IMR-90 (cell line): ENCODE measurements around the gene CCDC74B. TPM values are rescaled to one million over a fixed set of nuclear protein-coding genes. Genes with fewer than 3 reads are reported as not detected.

Experiments
- ATAC-seq: fragments of 200-7000 bp; cut with Tn5 transposase; 2 replicates; pipeline ENCODE4 v1.9.1; 2020; ENCODE audit warnings: low read depth, mild to moderate bottlenecking, moderate library complexity
- BruUV-seq: library from RNA; stranded (reverse); fragments of 400-500 nt; replicated peaks from 2 replicates; lab custom pipeline; 2021; lab: Mats Ljungman, UMichigan
- CTCF ChIA-PET: fragments of 300-600 bp; formaldehyde crosslinking; extraction: SDS; loops from one replicate; lab custom pipeline; 2021; ENCODE audit warnings: antibody characterized with exemption; lab: Yijun Ruan, JAX
- POLR2A ChIA-PET: fragments of 300-600 bp; sonication (Branson Sonifier 250); formaldehyde crosslinking; loops from one replicate; lab custom pipeline; 2022; ENCODE audit warnings: antibody characterized with exemption; ENCODE audit not compliant: unreplicated experiment; lab: Charles Lee
- DNase-seq: peaks from one replicate; pipeline ENCODE4 v3.0.0; 2013
- H2AFZ ChIP-seq: replicated peaks from 2 replicates; pipeline ENCODE3; 2013; ENCODE audit warnings: low read length, mild to moderate bottlenecking; ENCODE audit not compliant: poor library complexity
- H2AK5ac ChIP-seq: 2 replicates; pipeline ENCODE4 v1.6.1; 2013; ENCODE audit warnings: low read depth, low read length, inconsistent platforms
- H2AK9ac ChIP-seq: replicated peaks from 2 replicates; pipeline ENCODE3; 2013; ENCODE audit warnings: mild to moderate bottlenecking, low read depth, low read length, moderate library complexity; ENCODE audit not compliant: poor library complexity
- H2BK120ac ChIP-seq: 2 replicates; pipeline ENCODE4 v1.6.1; 2013; ENCODE audit warnings: low read depth, low read length, inconsistent platforms
- H2BK15ac ChIP-seq: 3 replicates; pipeline ENCODE4 v1.6.1; 2013; ENCODE audit warnings: low read depth, low read length, inconsistent platforms
- H2BK20ac ChIP-seq: 2 replicates; pipeline ENCODE4 v1.6.1; 2013; ENCODE audit warnings: low read depth, mild to moderate bottlenecking, inconsistent platforms, low read length, moderate library complexity
- H2BK5ac ChIP-seq: 2 replicates; pipeline ENCODE4 v1.6.1; 2013; ENCODE audit warnings: mild to moderate bottlenecking, low read depth, low read length, inconsistent platforms; ENCODE audit not compliant: poor library complexity, severe bottlenecking
- H3K14ac ChIP-seq: replicated peaks from 2 replicates; pipeline ENCODE4 v1.6.1; 2013; ENCODE audit warnings: low read depth, low read length, inconsistent platforms
- H3K18ac ChIP-seq: 2 replicates; pipeline ENCODE4 v1.6.1; 2013; ENCODE audit warnings: low read depth, low read length, control low read depth
- H3K23ac ChIP-seq: 2 replicates; pipeline ENCODE4 v1.6.1; 2013; ENCODE audit warnings: low read depth, low read length, inconsistent platforms
- H3K27ac ChIP-seq: 2 replicates; pipeline ENCODE4 v1.5.1; 2013; ENCODE audit warnings: mild to moderate bottlenecking, control low read depth, low read length; ENCODE audit not compliant: insufficient read depth
- H3K27me3 ChIP-seq: 2 replicates; pipeline ENCODE4 v1.6.1; 2013; ENCODE audit warnings: low read length; ENCODE audit not compliant: control insufficient read depth, insufficient read depth
- H3K36me3 ChIP-seq: 2 replicates; pipeline ENCODE4 v1.6.1; 2013; ENCODE audit warnings: low read length, mixed read lengths; ENCODE audit not compliant: control insufficient read depth, insufficient read depth
- H3K4ac ChIP-seq: 2 replicates; pipeline ENCODE4 v1.6.1; 2013; ENCODE audit warnings: low read depth, low read length, inconsistent platforms
- H3K4me1 ChIP-seq: 2 replicates; pipeline ENCODE4 v1.6.1; 2013; ENCODE audit warnings: low read length, mixed read lengths; ENCODE audit not compliant: control insufficient read depth, insufficient read depth
- H3K4me2 ChIP-seq: 2 replicates; pipeline ENCODE4 v1.6.1; 2013; ENCODE audit warnings: low read depth, mild to moderate bottlenecking, control low read depth, low read length, moderate library complexity
- H3K4me3 ChIP-seq: 2 replicates; pipeline ENCODE4 v1.5.1; 2013; ENCODE audit warnings: low read depth, mild to moderate bottlenecking, control low read depth, low read length, moderate library complexity; ENCODE audit not compliant: insufficient read depth
- H3K56ac ChIP-seq: 2 replicates; pipeline ENCODE4 v1.6.1; 2013; ENCODE audit warnings: low read length, inconsistent platforms; ENCODE audit not compliant: insufficient read depth; ENCODE audit errors: extremely low read depth
- H3K79me1 ChIP-seq, 2 experiments: 2 replicates each; pipeline ENCODE4 v1.6.1; 2013; ENCODE audit warnings: low read length in 2 of 2, inconsistent platforms in 1 of 2, low read depth in 1 of 2
- H3K9ac ChIP-seq: 2 replicates; pipeline ENCODE4 v1.6.1; 2013; ENCODE audit warnings: low read depth, low read length, control low read depth
- H3K9me1 ChIP-seq: 2 replicates; pipeline ENCODE4 v1.6.1; 2013; ENCODE audit warnings: low read length, inconsistent platforms; ENCODE audit not compliant: insufficient read depth
- H3K9me3 ChIP-seq: 2 replicates; pipeline ENCODE4 v1.6.1; 2013; ENCODE audit warnings: low read length; ENCODE audit not compliant: control insufficient read depth, insufficient read depth
- H4K20me1 ChIP-seq: 2 replicates; pipeline ENCODE4 v1.6.1; 2013; ENCODE audit warnings: low read length, inconsistent platforms; ENCODE audit not compliant: insufficient read depth
- H4K5ac ChIP-seq: 2 replicates; pipeline ENCODE4 v1.6.1; 2013; ENCODE audit warnings: mild to moderate bottlenecking, low read depth, low read length, control low read depth
- H4K8ac ChIP-seq, 2 experiments: 2 replicates each; pipeline ENCODE4 v1.6.1; 2013; ENCODE audit warnings: low read depth in 2 of 2, low read length in 2 of 2, control low read depth in 1 of 2, inconsistent platforms in 1 of 2
- H4K91ac ChIP-seq: 2 replicates; pipeline ENCODE4 v1.6.1; 2013; ENCODE audit warnings: low read depth, low read length, inconsistent platforms; ENCODE audit not compliant: insufficient read depth
- BHLHE40 ChIP-seq: fragments of 150-350 bp; IDR thresholded peaks from 2 replicates; pipeline ENCODE4 v1.6.1; 2016; ENCODE audit warnings: mild to moderate bottlenecking, low read depth, low read length
- CEBPB ChIP-seq: IDR thresholded peaks from 2 replicates; pipeline ENCODE4 v1.6.1; 2012; ENCODE audit warnings: low read depth, low read length, improper control_type of control experiment
- CHD1 ChIP-seq: IDR thresholded peaks from 2 replicates; pipeline ENCODE4 v1.6.1; 2012; ENCODE audit warnings: low read depth, low read length, improper control_type of control experiment
- CTCF ChIP-seq: conservative IDR thresholded peaks from 2 replicates; pipeline ENCODE4 v1.5.1; 2012; ENCODE audit warnings: mild to moderate bottlenecking, low read depth, low read length, improper control_type of control experiment
- FOS ChIP-seq: fragments of 150-350 bp; IDR thresholded peaks from 2 replicates; pipeline ENCODE4 v1.6.1; 2016; ENCODE audit warnings: low read depth, low read length
- MAFK ChIP-seq: IDR thresholded peaks from 2 replicates; pipeline ENCODE4 v1.6.1; 2012; ENCODE audit warnings: low read depth, low read length, improper control_type of control experiment
- MAZ ChIP-seq: IDR thresholded peaks from 2 replicates; pipeline ENCODE4 v1.6.1; 2012; ENCODE audit warnings: low read depth, mild to moderate bottlenecking, low read length, improper control_type of control experiment, moderate library complexity, borderline replicate concordance
- MXI1 ChIP-seq: IDR thresholded peaks from 2 replicates; pipeline ENCODE4 v1.6.1; 2012; ENCODE audit warnings: low read depth, mild to moderate bottlenecking, low read length, moderate library complexity, borderline replicate concordance
- RAD21 ChIP-seq: IDR thresholded peaks from 2 replicates; pipeline ENCODE4 v1.6.1; 2012; ENCODE audit warnings: low read length, improper control_type of control experiment
- RCOR1 ChIP-seq: IDR thresholded peaks from 2 replicates; pipeline ENCODE4 v1.6.1; 2012; ENCODE audit warnings: mild to moderate bottlenecking, low read length, improper control_type of control experiment; ENCODE audit not compliant: insufficient replicate concordance
- RFX5 ChIP-seq: IDR thresholded peaks from 2 replicates; pipeline ENCODE4 v1.8.0; 2012; ENCODE audit warnings: low read depth, mild to moderate bottlenecking, low read length, moderate library complexity
- USF2 ChIP-seq: fragments of 150-350 bp; IDR thresholded peaks from 2 replicates; pipeline ENCODE4 v1.6.1; 2017; ENCODE audit warnings: mild to moderate bottlenecking, antibody characterized with exemption, low read length, low read depth
- WGBS, 2 experiments: methylation state at CpG; one replicate each; pipeline versions ENCODE4 v1.1.5 to v1.1.7; 2013; ENCODE audit warnings: missing lambda C conversion rate in 2 of 2; ENCODE audit not compliant: insufficient read length in 1 of 2; ENCODE audit errors: extremely low coverage in 2 of 2; 5-methylcytosine and 5-hydroxymethylcytosine counted together
- dilution Hi-C: fragments of 300-500 bp; cut with HindIII; formaldehyde crosslinking; loops from one replicate; pipeline ENCODE4 v1.14.3; 2018; ENCODE audit warnings: low sequenced_read_pairs; ENCODE audit not compliant: unreplicated experiment
- in situ Hi-C: fragments of 300-500 bp; cut with MboI; formaldehyde crosslinking; loops from 3 replicates; pipeline ENCODE4 v1.14.3; 2019; ENCODE audit warnings: low sequenced_read_pairs, inconsistent platforms, mixed read lengths
- intact Hi-C: fragments of 100-400 bp; cut with micrococcal nuclease; formaldehyde crosslinking; loops from 2 replicates; pipeline ENCODE4 v1.10.0; 2022
- polyA plus RNA-seq, 3 experiments: library from polyadenylated mRNA; depleted of rRNA; stranded (reverse); fragments of >200 nt; gene quantifications; 2 replicates each; pipeline ENCODE4 v1.2.3, GENCODE V29; 2012; ENCODE audit warnings: low replicate concordance in 1 of 3
- total RNA-seq: library from RNA; depleted of rRNA; stranded (reverse); fragments of >200 nt; gene quantifications from 2 replicates; pipeline ENCODE4 v1.2.3, GENCODE V29; 2012

CCDC74B gene
- total and polyA plus RNA-seq, 2 of the 4 experiments (the other 2 are of a cell fraction): 3.9 to 8.4 TPM

DNA sequence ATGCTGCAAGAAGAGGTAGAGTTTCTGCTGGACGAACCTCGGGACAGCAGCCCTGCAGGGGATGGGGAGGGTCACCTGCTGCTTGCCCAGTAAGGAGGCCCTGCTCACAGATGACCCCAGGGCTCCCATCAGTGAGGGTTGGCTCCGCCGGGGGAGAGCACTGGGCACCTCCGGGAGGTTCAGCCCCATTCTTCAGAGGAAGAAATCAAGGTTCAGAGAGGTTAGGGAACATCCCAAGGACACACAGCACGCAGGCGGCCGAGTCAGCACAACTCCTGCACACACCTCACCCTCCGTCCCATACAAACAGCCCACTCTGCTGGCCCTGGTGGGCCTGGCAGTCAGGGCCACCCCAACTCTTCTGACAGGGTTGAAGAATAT, 11.7 kb upstream of the CCDC74B start:
- H3K9me3 ChIP-seq: no peaks in the 10 kb centered on the region
- peaks cover 33% of the 10 kb centered on the region; the same call in 1 of the 2 replicates for H3K36me3 ChIP-seq
- no peak for TF ChIP-seq CHD1
- TF ChIP-seq FOS: no peak
- no peak for TF ChIP-seq RCOR1
- no peak for TF ChIP-seq BHLHE40
- no peak for TF ChIP-seq MAFK
- no peak for TF ChIP-seq RFX5
- no peak for TF ChIP-seq RAD21
- no peak for TF ChIP-seq CEBPB
- TF ChIP-seq MXI1: no peak
- TF ChIP-seq CTCF: no peak
- no peak for TF ChIP-seq MAZ
- no peak for TF ChIP-seq USF2
- H3K27me3 ChIP-seq: no peaks in the 10 kb centered on the region
- ChIA-PET CTCF (interaction anchor here (1.5 kb wide), 1 partner anchor 176 kb away, joined by 5 read pairs; no protein-coding TSS in a partner anchor), POLR2A (no interaction called here)
- H2BK15ac ChIP-seq: no peak overlapping the region
- H3K4ac ChIP-seq: no peak overlapping the region
- H3K79me1 ChIP-seq: no peaks in the 10 kb centered on the region
- ATAC-seq (no peak), DNase-seq (no peak)
- intact Hi-C loops: loop anchor here (1.0 kb wide), 1 partner anchor 176 kb away; no protein-coding TSS in a partner anchor
- in situ Hi-C loops: loop anchor here (25.0 kb wide), 1 partner anchor 1356 kb away; no protein-coding TSS in a partner anchor
- H3K56ac ChIP-seq: no peak overlapping the region
- H3K23ac ChIP-seq: no peak overlapping the region
- no peak overlapping the region for H2AK5ac ChIP-seq
- H3K14ac ChIP-seq: no peak overlapping the region
- no peak overlapping the region for H2AK9ac ChIP-seq
- dilution Hi-C loops: no loop called here
- H2BK20ac ChIP-seq: no peak overlapping the region
- no peak overlapping the region for H2BK120ac ChIP-seq
- no peak overlapping the region for H2AFZ ChIP-seq
- H3K4me3 ChIP-seq: no peak overlapping the region
- no peaks in the 10 kb centered on the region for H3K9me1 ChIP-seq
- no peaks in the 10 kb centered on the region for H4K20me1 ChIP-seq
- H3K4me2 ChIP-seq: no peak overlapping the region
- H2BK5ac ChIP-seq: no peak overlapping the region
- no peak overlapping the region for H3K18ac ChIP-seq
- no peak overlapping the region for H4K8ac ChIP-seq
- no CpG with 5 or more reads among the region's 9 CpGs for WGBS, 2 experiments
- BruUV-seq: no TSS peak
- H4K91ac ChIP-seq: no peak overlapping the region
- no peak overlapping the region for H3K27ac ChIP-seq
- no peaks in the 10 kb centered on the region for H3K4me1 ChIP-seq
- no peak overlapping the region for H3K9ac ChIP-seq
- H4K5ac ChIP-seq: no peak overlapping the region
